ENCODE results near the gene TAF1D. TPM values are rescaled to one million over a fixed set of nuclear protein-coding genes. Genes with fewer than 3 reads are reported as not detected.

Gene TAF1D
- polyA plus RNA-seq, 1 donor from 2014 or later = 204 TPM

DNA sequence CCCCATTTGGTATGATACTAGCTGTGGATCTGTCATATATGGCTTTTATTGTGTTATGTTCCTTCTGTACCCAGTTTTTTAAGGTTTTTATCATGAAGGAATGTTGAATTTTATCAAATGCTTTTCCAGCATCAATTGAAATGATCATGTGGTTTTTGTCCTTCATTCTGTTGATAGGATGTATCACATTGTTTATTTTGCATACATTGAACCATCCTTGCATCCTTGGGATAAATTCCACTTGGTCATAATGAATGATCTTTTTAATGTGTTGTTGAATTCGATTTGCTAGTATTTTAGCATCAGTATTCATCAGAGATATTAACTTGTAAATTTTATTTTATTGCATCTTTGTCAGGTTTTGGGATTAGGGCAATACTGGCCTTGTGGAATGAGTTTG is 31.1 kb downstream of the TAF1D start:
- no peaks in the 10 kb centered on the region for H3K27me3 ChIP-seq (ENCODE audit: insufficient read depth, low read depth, low read length)
- no peaks in the 10 kb centered on the region for H3K79me2 ChIP-seq (replicated peaks; ENCODE audit: insufficient read depth, low read length)
- H3K27ac ChIP-seq (ENCODE audit: low read length) = no peak overlapping the region
- no peak overlapping the region for H2AFZ ChIP-seq (ENCODE audit: low read depth, low read length)
- H3F3A ChIP-seq (ENCODE audit: insufficient read depth, low read length, poor library complexity, severe bottlenecking) = no peaks in the 10 kb centered on the region
- H3K36me3 ChIP-seq (ENCODE audit: insufficient read depth, low read length) = peaks cover 7% of the 10 kb centered on the region
- no peak for TF ChIP-seq EZH2 (IDR thresholded peaks at IDR 0.05; ENCODE audit: borderline replicate concordance, insufficient read depth, low read length, poor library complexity, severe bottlenecking)
- no peak for TF ChIP-seq MXI1 (conservative IDR thresholded peaks at IDR 0.05; ENCODE audit: poor library complexity, severe bottlenecking)
- TF ChIP-seq, protein P1, sequence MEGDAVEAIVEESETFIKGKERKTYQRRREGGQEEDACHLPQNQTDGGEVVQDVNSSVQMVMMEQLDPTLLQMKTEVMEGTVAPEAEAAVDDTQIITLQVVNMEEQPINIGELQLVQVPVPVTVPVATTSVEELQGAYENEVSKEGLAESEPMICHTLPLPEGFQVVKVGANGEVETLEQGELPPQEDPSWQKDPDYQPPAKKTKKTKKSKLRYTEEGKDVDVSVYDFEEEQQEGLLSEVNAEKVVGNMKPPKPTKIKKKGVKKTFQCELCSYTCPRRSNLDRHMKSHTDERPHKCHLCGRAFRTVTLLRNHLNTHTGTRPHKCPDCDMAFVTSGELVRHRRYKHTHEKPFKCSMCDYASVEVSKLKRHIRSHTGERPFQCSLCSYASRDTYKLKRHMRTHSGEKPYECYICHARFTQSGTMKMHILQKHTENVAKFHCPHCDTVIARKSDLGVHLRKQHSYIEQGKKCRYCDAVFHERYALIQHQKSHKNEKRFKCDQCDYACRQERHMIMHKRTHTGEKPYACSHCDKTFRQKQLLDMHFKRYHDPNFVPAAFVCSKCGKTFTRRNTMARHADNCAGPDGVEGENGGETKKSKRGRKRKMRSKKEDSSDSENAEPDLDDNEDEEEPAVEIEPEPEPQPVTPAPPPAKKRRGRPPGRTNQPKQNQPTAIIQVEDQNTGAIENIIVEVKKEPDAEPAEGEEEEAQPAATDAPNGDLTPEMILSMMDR (IDR thresholded peaks at IDR 0.05; ENCODE audit: poor library complexity, severe bottlenecking) = no peak
- TF ChIP-seq RAD21 (conservative IDR thresholded peaks at IDR 0.05) = no peak
- TF ChIP-seq TAF1 (IDR thresholded peaks at IDR 0.05; ENCODE audit: low read depth) = no peak
- TF ChIP-seq EP300 (conservative IDR thresholded peaks at IDR 0.05; ENCODE audit: poor library complexity, severe bottlenecking) = no peak
- TF ChIP-seq POLR2AphosphoS5 (IDR thresholded peaks at IDR 0.05) = no peak
- TF ChIP-seq SMC3 (conservative IDR thresholded peaks at IDR 0.05; ENCODE audit: poor library complexity) = no peak
- TF ChIP-seq, protein P2, sequence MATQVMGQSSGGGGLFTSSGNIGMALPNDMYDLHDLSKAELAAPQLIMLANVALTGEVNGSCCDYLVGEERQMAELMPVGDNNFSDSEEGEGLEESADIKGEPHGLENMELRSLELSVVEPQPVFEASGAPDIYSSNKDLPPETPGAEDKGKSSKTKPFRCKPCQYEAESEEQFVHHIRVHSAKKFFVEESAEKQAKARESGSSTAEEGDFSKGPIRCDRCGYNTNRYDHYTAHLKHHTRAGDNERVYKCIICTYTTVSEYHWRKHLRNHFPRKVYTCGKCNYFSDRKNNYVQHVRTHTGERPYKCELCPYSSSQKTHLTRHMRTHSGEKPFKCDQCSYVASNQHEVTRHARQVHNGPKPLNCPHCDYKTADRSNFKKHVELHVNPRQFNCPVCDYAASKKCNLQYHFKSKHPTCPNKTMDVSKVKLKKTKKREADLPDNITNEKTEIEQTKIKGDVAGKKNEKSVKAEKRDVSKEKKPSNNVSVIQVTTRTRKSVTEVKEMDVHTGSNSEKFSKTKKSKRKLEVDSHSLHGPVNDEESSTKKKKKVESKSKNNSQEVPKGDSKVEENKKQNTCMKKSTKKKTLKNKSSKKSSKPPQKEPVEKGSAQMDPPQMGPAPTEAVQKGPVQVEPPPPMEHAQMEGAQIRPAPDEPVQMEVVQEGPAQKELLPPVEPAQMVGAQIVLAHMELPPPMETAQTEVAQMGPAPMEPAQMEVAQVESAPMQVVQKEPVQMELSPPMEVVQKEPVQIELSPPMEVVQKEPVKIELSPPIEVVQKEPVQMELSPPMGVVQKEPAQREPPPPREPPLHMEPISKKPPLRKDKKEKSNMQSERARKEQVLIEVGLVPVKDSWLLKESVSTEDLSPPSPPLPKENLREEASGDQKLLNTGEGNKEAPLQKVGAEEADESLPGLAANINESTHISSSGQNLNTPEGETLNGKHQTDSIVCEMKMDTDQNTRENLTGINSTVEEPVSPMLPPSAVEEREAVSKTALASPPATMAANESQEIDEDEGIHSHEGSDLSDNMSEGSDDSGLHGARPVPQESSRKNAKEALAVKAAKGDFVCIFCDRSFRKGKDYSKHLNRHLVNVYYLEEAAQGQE (IDR thresholded peaks at IDR 0.05; ENCODE audit: borderline replicate concordance) = no peak
- H4K20me1 ChIP-seq (ENCODE audit: insufficient read depth) = no peaks in the 10 kb centered on the region
- H3K4me3 ChIP-seq (ENCODE audit: low read length) = no peak overlapping the region
- no peak overlapping the region for H3K4me2 ChIP-seq (ENCODE audit: low read length)
- no peak overlapping the region for H3K9ac ChIP-seq (ENCODE audit: low read length)
- no peaks in the 10 kb centered on the region for H3K9me2 ChIP-seq (ENCODE audit: insufficient read depth, low read length)
- peaks cover 6% of the 10 kb centered on the region for H3K9me3 ChIP-seq (ENCODE audit: low read length)

DNA sequence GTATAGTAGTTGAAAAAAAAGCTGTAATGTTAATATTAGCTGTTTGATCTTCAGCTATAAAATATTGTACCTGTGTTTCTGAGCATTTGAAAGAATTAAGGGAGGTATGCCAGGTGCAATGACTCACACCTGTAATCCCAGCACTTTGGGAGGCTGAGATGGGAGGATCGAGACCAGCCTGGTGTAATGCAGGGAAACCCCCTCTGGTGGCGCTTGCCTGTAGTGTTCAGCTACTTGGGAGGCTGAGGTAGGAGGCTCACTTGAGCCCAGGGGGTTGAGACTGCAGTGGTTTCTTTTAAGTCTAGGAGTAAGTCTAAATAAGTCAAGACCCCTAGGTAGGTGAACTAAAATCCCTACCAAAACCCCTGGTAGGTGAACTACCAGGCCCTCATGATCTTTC is 37.1 kb downstream of the TAF1D start:
- Histone ChIP-seq H3K9ac (ENCODE audit: low read length) (no peak overlapping the region), H3K27ac (ENCODE audit: low read length) (no peak overlapping the region), H3K4me3 (ENCODE audit: low read length) (no peak overlapping the region), H3K9me2 (ENCODE audit: insufficient read depth, low read length) (no peaks in the 10 kb centered on the region), H3K4me2 (ENCODE audit: low read length) (no peak overlapping the region), H3K9me3 (ENCODE audit: low read length) (peaks cover 5% of the 10 kb centered on the region), H3K36me3 (ENCODE audit: insufficient read depth, low read length) (peaks cover 12% of the 10 kb centered on the region), H3K27me3 (ENCODE audit: insufficient read depth, low read depth, low read length) (no peaks in the 10 kb centered on the region), H3K79me2 (replicated peaks; ENCODE audit: insufficient read depth, low read length) (no peaks in the 10 kb centered on the region), H3F3A (ENCODE audit: insufficient read depth, low read length, poor library complexity, severe bottlenecking) (no peaks in the 10 kb centered on the region), H2AFZ (ENCODE audit: low read depth, low read length) (no peak overlapping the region), H4K20me1 (ENCODE audit: insufficient read depth) (no peaks in the 10 kb centered on the region)
- TF ChIP-seq EZH2 (IDR thresholded peaks at IDR 0.05; ENCODE audit: borderline replicate concordance, insufficient read depth, low read length, poor library complexity, severe bottlenecking) (no peak), TAF1 (IDR thresholded peaks at IDR 0.05; ENCODE audit: low read depth) (no peak), EP300 (conservative IDR thresholded peaks at IDR 0.05; ENCODE audit: poor library complexity, severe bottlenecking) (no peak), POLR2AphosphoS5 (IDR thresholded peaks at IDR 0.05) (no peak), RAD21 (conservative IDR thresholded peaks at IDR 0.05) (no peak), SMC3 (conservative IDR thresholded peaks at IDR 0.05; ENCODE audit: poor library complexity) (no peak), MXI1 (conservative IDR thresholded peaks at IDR 0.05; ENCODE audit: poor library complexity, severe bottlenecking) (no peak)
- TF ChIP-seq, protein P2 (IDR thresholded peaks at IDR 0.05; ENCODE audit: borderline replicate concordance) = no peak
- TF ChIP-seq, protein P1 (IDR thresholded peaks at IDR 0.05; ENCODE audit: poor library complexity, severe bottlenecking) = no peak
